ENCODE results near the gene MKX.

Gene MKX

DNA sequence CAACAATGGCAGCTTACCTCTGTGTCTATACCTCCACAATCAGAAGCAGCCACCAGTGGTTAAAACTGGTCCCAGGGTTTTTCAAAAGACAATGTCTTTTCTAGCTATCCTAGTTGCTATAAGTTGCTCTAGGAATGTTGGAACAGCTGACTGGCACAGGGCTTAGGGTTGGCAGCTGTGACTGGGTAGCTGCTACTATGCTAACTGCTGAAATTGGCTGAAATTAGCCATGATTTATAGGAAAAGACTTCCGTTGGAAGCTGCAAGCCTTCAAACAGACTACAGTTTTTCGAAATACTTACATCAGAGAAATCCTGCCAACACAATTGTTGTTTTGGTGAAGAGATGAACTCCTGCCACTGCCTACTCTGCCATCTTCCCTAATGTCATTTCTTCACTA, 102.3 kb downstream of the MKX start:
- DNase-seq = no peak

DNA sequence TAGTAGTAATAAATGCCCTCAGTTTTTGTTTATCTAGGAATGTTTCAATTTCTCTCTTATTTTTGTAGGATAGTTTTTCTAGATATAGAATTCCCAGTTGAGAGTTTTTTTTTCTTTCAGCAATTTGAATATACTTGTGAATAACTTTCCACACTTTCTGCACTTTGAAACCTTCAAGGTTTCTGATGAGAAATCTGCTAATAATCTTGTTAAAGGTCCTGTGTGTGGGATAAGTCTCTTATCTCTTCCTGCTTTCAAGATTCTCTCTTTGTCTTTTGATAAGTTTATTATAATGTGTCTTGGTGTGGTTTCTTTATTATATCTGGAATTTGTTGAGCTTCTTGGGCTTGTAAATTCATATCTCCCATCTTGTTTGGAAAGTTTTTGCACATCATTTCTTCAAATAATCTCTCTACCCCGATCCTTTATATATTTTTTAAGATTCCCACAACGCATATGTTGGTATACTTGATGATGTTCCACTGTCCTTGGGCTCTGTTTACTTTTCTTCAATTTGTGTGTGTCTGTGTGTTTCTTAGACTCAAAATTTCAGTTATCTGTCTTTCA, 103.5 kb downstream of the MKX start:
- DNase-seq = no peak

DNA sequence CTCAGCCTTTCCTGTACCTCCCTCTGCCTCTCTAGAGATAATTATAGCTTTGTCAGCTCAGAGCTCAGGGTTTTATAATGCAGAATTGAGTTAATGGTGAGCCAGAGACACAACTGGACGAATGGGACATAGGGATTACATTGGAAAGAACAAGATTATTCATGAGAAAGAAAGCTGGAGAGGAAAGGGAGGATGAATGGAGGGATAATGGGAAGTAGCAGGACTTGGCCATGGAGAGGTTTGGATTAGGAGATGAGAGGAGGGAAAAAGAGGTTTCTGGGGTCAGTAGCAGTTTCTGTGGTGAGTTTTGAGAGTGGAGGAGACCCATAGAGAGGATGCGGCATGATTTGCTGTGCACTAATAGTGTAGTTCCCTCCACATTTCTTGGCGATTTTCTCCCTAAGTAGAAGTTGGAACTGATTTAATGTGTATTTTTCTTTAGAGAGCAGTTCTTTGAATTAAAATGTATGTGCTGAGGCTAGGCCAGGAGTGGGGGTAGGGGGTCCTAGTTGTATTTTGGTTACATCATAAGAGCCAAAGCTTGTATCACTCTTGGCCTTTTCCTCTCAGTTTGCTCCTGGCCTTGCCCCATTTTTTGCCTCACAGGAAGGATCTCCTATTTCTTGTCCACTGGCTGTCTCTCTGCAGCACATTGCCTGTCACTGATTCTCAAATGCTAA, 107.4 kb downstream of the MKX start:
- peak in 2 of 3 experiments; percentile 27 to 72 for DNase-seq

DNA sequence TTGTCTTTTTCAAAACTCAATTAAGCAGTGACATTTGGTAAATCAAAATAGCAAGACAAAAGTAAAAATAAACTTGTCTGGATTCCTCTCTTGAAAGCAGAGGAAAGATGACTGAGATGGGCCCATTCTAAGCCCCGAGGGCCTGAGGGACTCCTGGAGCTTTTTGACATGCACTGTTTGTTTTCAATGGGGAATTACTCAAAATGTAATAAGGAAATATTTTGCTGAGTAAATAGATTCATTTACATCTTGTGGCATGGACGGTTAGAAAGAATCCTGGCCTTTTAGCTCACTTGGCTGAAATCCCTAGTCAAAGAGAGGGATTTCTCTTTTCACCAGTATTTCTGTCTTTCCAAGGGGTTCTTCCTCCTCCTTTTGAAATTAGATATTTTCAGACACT, 108.0 kb downstream of the MKX start:
- DNase-seq = peak; percentile 25 to 72 (median 27)

DNA sequence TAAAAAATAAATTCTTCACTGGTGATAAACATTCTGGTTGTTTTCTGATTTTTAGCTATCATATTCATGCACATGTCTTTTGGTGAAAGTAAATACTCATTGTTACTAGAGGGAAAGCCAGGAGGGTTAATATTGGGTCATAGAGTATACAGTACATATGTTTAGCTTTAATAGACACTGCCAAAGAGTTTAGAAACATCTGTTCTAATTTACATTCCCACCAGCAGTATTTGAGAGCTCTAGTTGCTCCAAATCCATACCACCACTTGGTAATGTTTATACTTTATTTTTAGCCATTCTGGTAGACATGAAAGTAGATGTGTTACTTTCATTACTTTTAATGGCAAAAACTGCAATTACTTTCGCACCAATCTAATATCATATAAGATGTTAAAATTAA, 108.8 kb downstream of the MKX start:
- no peak for DNase-seq

DNA sequence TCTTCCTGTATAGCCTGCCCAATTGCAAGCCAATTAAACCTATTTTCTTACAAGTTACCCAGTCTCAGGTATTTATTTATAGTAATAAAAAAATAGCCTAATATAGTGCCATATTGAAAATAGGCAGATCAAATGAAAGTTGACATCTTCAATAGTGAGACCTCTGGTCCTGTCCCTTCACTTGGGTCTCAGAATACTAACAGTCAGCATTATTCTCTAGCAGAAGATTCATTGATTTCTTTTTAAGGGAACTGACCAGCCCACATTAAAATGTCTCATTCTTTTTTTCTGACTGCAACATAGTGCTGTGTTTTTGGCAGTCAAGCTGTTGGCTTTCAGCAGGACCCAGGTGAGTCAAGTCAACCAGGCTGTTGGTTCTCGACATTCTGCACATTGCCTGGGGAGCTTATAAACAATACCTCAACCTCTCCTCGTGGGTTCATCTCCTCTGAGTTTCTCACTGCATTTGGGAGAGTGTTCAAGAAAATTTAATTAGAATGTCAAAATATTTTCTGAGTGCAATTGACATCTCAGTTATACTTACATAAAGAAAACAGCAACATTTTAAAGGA, 109.8 kb downstream of the MKX start:
- no peak for DNase-seq

GRCh38 chr10:27635290-27635689, 110.3 kb downstream of the MKX start:
- no peak for DNase-seq

- no peak for DNase-seq
These were observed 117.0 kb downstream of the MKX start for GRCh38 chr10:27628621-27629020.

GRCh38 chr10:27626890-27627289, 118.7 kb downstream of the MKX start:
- no peak for DNase-seq

DNA sequence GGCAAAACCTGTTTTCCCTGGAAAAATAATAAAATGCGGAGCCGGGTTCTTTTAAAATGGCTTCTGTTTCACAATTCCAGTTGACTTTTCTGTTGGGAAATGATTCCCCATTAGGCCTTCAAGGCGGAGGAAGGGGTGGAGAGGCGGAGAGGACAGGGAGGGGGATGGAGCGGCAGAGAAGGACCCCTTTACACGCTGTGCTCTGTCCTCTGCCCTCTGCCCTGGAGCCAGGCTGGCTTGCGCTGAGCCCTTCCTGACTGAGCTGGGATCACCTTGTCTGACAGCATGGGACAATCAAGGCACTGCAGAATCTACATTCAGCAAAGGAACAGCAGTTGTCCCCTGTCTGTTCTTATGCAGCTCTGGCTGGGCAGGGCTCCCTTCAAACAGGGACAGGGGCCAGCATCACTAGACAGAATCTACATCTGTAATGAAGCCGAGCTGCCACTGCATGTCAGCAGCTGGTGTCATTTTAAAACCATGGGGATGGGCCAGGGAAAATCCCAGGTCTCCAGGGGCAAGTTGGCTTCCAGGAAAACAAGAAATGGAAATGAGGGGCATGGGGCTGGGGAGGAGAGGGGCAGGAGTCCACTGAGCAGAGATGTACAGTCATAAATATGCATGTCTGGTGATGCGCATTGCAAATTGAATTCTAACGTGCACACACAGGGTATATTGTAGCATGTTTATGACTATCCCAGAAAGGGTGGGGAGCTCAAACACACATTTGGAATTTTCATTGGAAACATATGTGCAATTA, 120.0 kb downstream of the MKX start:
- DNase-seq = no peak

GRCh38 chr10:27624941-27625340, 120.7 kb downstream of the MKX start:
- DNase-seq = no peak

Measured in NCI-H1417 (cell line).